A673 (cell line): ENCODE data around the gene GJE1.

ENCODE experiments used
- CTCF ChIP-seq: fragments of 300-800, 200-600 bp; sonication (generic); conservative IDR thresholded peaks from 2 replicates; pipeline ENCODE4 v1.5.1; 2017; ENCODE audit warnings: low read depth, mild to moderate bottlenecking, antibody characterized with exemption, low read length, moderate library complexity, mixed read lengths
- EZH2 ChIP-seq: fragments of 200-600 bp; sonication (generic); IDR thresholded peaks from 2 replicates; pipeline ENCODE4 v1.6.1; 2017; ENCODE audit warnings: borderline replicate concordance, low read depth, mild to moderate bottlenecking, mixed read lengths, antibody characterized with exemption, low read length; ENCODE audit not compliant: poor library complexity, severe bottlenecking

- TF ChIP-seq CTCF: no peak
- TF ChIP-seq EZH2: no peak
Observed at GRCh38 chr6:142162780-142163179, 30.1 kb downstream of the GJE1 start.
